Lower leg skin (tissue), 4 donors: Measurements from ENCODE around the gene MCL1. TPM values are rescaled to one million over a fixed set of nuclear protein-coding genes. Genes with fewer than 3 reads are reported as not detected.
"Not testable (repeated sequence)": the region's sequence is repeated elsewhere in the genome, so short reads cannot be mapped to it uniquely, and the experiment has no call there.

Source experiments
- DNase-seq, 2 donors: peaks; one replicate each; pipeline ENCODE4 v3.0.0-alpha.2; 2019; ENCODE audit warnings: low spot score in 2 of 2
- H3K4me3 ChIP-seq: fragments of 200-600 bp; sonication (generic); 2 replicates; pipeline ENCODE4 v1.5.1; 2017; ENCODE audit warnings: mild to moderate bottlenecking, low read depth; ENCODE audit not compliant: poor library complexity, severe bottlenecking
- POLR2A ChIP-seq, 2 donors: fragments of 450-650 bp; IDR thresholded peaks; one replicate each; pipeline ENCODE4 v1.6.1; 2016 to 2017; ENCODE audit warnings: antibody characterized with exemption in 2 of 2, mild to moderate bottlenecking in 1 of 2, moderate library complexity in 1 of 2
- WGBS, 2 donors: methylation state at CpG; one replicate each; pipeline ENCODE4 v1.1.5; 2018; 5-methylcytosine and 5-hydroxymethylcytosine counted together
- intact Hi-C: fragments of 100-400 bp; cut with DNase I; formaldehyde crosslinking; loops from one replicate; pipeline ENCODE4 v1.15.0; 2023; ENCODE audit warnings: low total_unique reads
- total RNA-seq, 4 donors: library from RNA; depleted of rRNA; stranded (reverse); fragments of >200 nt; gene quantifications; one replicate each; pipeline ENCODE4 v1.1.0, GENCODE V29; 2016
- TF ChIP-seq, protein P1 (sequence below), 3 donors: fragments of 450-650 bp; IDR thresholded peaks; one replicate each; pipeline ENCODE4 v1.5.1; 2016; ENCODE audit warnings: antibody characterized with exemption in 3 of 3, mild to moderate bottlenecking in 3 of 3, moderate library complexity in 2 of 3

The MCL1 gene
- total RNA-seq, 4 donors from 2014 or later, result 282 to 445 (median 360) TPM

- no peak for DNase-seq
- TF ChIP-seq, protein P1, sequence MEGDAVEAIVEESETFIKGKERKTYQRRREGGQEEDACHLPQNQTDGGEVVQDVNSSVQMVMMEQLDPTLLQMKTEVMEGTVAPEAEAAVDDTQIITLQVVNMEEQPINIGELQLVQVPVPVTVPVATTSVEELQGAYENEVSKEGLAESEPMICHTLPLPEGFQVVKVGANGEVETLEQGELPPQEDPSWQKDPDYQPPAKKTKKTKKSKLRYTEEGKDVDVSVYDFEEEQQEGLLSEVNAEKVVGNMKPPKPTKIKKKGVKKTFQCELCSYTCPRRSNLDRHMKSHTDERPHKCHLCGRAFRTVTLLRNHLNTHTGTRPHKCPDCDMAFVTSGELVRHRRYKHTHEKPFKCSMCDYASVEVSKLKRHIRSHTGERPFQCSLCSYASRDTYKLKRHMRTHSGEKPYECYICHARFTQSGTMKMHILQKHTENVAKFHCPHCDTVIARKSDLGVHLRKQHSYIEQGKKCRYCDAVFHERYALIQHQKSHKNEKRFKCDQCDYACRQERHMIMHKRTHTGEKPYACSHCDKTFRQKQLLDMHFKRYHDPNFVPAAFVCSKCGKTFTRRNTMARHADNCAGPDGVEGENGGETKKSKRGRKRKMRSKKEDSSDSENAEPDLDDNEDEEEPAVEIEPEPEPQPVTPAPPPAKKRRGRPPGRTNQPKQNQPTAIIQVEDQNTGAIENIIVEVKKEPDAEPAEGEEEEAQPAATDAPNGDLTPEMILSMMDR (IDR thresholded peaks at IDR 0.05), result no peak
- TF ChIP-seq POLR2A (IDR thresholded peaks at IDR 0.05), result no peak
- intact Hi-C loops, result no loop called here
- no peak overlapping the region for H3K4me3 ChIP-seq
- whole genome bisulfite sequencing, 2 donors, result 45 to 46% methylated on average over 4 of the region's 4 CpGs
Measured at GRCh38 chr1:150572918-150573647, 6.3 kb downstream of the MCL1 start.

- DNase-seq, result no peak
- no peak for TF ChIP-seq POLR2A (IDR thresholded peaks at IDR 0.05)
- TF ChIP-seq, protein P1 (IDR thresholded peaks at IDR 0.05), result no peak
- H3K4me3 ChIP-seq, result no peak overlapping the region
- intact Hi-C loops, result no loop called here
Measured at GRCh38 chr1:150568594-150568966, 10.8 kb downstream of the MCL1 start.

- TF ChIP-seq, protein P1 (IDR thresholded peaks at IDR 0.05), result no peak
- TF ChIP-seq POLR2A (IDR thresholded peaks at IDR 0.05), result no peak
- peak; percentile 97 for DNase-seq
- 4 to 9% methylated on average over 10 of the region's 10 CpGs for WGBS, 2 donors
- H3K4me3 ChIP-seq, result no peak overlapping the region
- intact Hi-C loops, result no loop called here
Measured at GRCh38 chr1:150567717-150568593, 11.5 kb downstream of the MCL1 start.

- TF ChIP-seq, protein P1 (IDR thresholded peaks at IDR 0.05), result no peak
- TF ChIP-seq POLR2A (IDR thresholded peaks at IDR 0.05), result no peak
- H3K4me3 ChIP-seq, result no peak overlapping the region
Measured at GRCh38 chr1:150567341-150567716, 12.1 kb downstream of the MCL1 start.

GRCh38 chr1:150566589-150567340 is 12.6 kb downstream of the MCL1 start:
- no peak overlapping the region for H3K4me3 ChIP-seq
- WGBS, 2 donors, result 84 to 85% methylated on average over 12 of the region's 12 CpGs
- DNase-seq, result no peak
- TF ChIP-seq, protein P1 (IDR thresholded peaks at IDR 0.05), result no peak
- no peak for TF ChIP-seq POLR2A (IDR thresholded peaks at IDR 0.05)
- intact Hi-C loops, result no loop called here

More at GRCh38 chr1:150567341-150567716, 12.1 kb downstream of the MCL1 start:
- peak in 1 of 2 donors; percentile 28 for DNase-seq
- intact Hi-C loops, result no loop called here
- WGBS, 2 donors, result 7 to 13% methylated on average over 3 of the region's 3 CpGs

DNA sequence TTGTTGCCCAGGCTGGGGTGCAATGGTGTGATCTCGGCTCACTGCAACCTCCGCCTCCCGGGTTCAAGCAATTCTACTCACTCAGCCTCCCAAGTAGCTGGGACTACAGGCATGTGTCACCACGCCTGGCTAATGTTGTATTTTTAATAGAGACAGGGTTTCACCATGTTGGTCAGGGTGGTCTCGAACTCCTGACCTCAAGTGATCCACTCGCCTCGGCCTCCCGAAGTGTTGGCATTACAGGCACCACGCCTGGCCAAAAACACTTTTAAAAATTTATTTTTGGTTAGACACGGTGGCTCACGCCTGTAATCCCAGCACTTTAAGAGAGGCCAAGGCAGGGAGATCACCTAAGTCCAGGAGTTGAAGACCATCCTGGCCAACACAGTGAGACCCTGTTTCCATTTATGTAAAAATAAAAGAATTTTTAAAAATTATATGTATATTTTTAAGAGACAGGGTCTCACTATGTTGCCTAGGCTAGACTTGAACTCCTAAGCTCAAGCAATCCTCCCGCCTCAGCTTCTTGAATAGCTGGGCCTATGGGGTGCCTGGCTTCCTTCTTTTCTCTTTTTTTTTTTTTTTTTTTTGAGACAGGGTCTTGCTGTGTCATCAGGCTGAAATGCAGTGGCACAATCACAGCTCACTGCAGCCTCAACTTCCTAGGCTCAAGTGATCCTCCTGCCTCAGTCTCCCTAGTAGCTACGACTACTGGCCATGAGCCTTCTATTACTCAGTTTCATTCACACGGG is 14.0 kb downstream of the MCL1 start:
- H3K4me3 ChIP-seq, intact Hi-C loops, DNase-seq: not testable (repeated sequence)
- 74 to 75% methylated on average over 14 of the region's 14 CpGs for WGBS, 2 donors
